Measurements from ENCODE around the gene EEF1G. TPM values are rescaled to one million over a fixed set of nuclear protein-coding genes. Genes with fewer than 3 reads are reported as not detected.
"Not testable (repeated sequence)": the region's sequence is repeated elsewhere in the genome, so short reads cannot be mapped to it uniquely, and the experiment has no call there.

The EEF1G gene
- total RNA-seq, 2 experiments from 2014 or later, result 991 to 999 TPM

GRCh38 chr11:62573006-62573591 lies 592 bp downstream of the EEF1G start:
- DNase-seq, result peak; percentile 39
- ChIA-PET CTCF (interaction anchor here (0.6 to 3.9 kb wide), 15 partner anchors 13 to 289 kb away, joined by 3 to 20 read pairs (median 6); partner anchors contain the start of genes LBHD1, TUT1, UQCC3 and ZBTB3), POLR2A (interaction anchor here (0.5 to 7.8 kb wide), 37 partner anchors 12 to 309 kb away, joined by 3 to 130 read pairs (median 4); partner anchors contain the start of genes AHNAK, B3GAT3, C11orf98 and CSKMT)
- H3K27me3 Mint-ChIP-seq, result no peaks in the 10 kb centered on the region
- peaks cover 79% of the 10 kb centered on the region for H3K36me3 Mint-ChIP-seq (ENCODE audit: low read depth)
- H3K4me3 Mint-ChIP-seq, result peak overlapping the region; percentile 94
- H3K9me3 Mint-ChIP-seq, result no peaks in the 10 kb centered on the region
- peaks cover 62% of the 10 kb centered on the region for H3K4me1 Mint-ChIP-seq
- H3K27ac Mint-ChIP-seq, result peak overlapping the region; percentile 91

DNA sequence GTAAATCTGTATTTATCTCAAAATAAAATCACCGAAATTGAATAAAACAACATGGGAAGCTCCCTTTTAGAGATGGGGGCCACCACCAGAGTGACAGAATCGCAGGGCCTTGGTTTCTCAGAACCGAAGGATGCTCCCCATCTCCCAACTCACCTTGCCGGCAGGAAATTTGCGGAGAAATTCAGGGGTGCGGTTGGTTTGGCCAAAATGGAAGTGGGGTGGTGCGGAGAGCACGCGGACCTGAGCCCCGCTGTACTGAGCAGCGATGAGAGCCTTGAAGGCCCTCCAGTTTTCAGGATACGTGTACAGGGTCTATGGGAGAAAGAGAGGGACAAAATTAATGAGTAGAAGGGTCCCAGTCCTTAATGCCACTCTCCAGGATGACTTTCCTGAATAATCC lies 1.3 kb downstream of the EEF1G start:
- Mint-ChIP-seq H3K4me1 (peaks cover 64% of the 10 kb centered on the region), H3K36me3 (ENCODE audit: low read depth) (peaks cover 76% of the 10 kb centered on the region), H3K4me3 (peak overlapping the region; percentile 94), H3K9me3 (no peaks in the 10 kb centered on the region), H3K27me3 (no peaks in the 10 kb centered on the region), H3K27ac (peak overlapping the region; percentile 91)
- POLR2A ChIA-PET, result interaction anchor here (0.5 to 7.8 kb wide), 13 partner anchors 16 to 303 kb away, joined by 3 to 130 read pairs (median 4); partner anchors contain the start of genes C11orf98, CSKMT, LBHD1 and TUT1
- DNase-seq, result no peak
- CTCF ChIA-PET, result interaction anchor here (0.9 to 3.9 kb wide), 5 partner anchors 15 to 177 kb away, joined by 3 to 20 read pairs (median 6); partner anchors contain the start of gene TUT1

DNA sequence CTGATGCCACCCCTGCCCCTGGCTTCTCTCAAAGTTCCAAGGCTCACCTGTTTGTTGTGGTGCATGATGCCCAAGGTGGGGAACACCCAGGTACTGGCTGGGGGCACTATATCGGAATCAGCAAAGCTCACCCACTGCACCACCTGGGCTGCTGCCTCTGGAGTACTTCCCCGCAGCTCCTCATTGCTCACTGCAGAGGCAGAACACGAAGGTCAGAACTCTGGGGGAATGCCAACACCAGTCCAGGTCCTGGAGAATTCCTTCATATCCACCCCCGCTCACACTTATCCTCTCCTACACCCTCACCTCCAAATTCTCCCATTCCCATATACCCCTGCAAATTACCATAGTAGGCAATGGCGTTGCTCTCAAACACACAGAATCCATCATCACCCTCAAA lies 2.2 kb downstream of the EEF1G start:
- H3K4me1 Mint-ChIP-seq, result peaks cover 70% of the 10 kb centered on the region
- H3K27ac Mint-ChIP-seq, result peak overlapping the region; percentile 91
- CTCF ChIA-PET, result interaction anchor here (0.9 to 2.6 kb wide), 4 partner anchors 11 to 146 kb away, joined by 3 to 13 read pairs (median 7); no protein-coding TSS in a partner anchor
- not testable (repeated sequence) for DNase-seq, H3K27me3 Mint-ChIP-seq, H3K9me3 Mint-ChIP-seq
- H3K4me3 Mint-ChIP-seq, result peak overlapping the region; percentile 94
- POLR2A ChIA-PET, result interaction anchor here (1.8 to 6.8 kb wide), 4 partner anchors 15 to 147 kb away, joined by 5 to 130 read pairs (median 16); partner anchors contain the start of gene TUT1
- H3K36me3 Mint-ChIP-seq (ENCODE audit: low read depth), result peaks cover 77% of the 10 kb centered on the region

DNA sequence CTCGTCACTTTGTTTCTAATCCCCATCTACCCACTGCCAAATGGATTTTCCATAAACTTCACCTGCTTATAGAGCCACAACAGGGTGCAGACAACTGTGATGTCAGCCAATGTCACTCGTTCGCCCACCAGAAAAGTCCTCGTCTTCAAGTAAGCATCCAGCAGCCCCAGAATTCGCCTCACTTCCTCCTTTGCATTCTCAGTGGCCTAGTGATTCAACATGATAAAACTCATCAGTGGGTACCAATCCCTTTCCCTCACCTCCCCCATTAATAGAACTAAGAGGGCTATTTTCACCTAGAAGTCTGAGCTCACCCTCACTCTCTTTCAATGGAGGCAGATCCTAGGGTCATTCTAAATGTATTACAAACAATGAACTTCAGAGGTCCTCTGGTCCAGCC lies 2.8 kb downstream of the EEF1G start:
- not testable (repeated sequence) for H3K9me3 Mint-ChIP-seq, DNase-seq, H3K27me3 Mint-ChIP-seq
- ChIA-PET POLR2A (interaction anchor here (1.1 to 6.8 kb wide), 4 partner anchors 15 to 27 kb away, joined by 3 to 130 read pairs (median 16); partner anchors contain the start of gene TUT1), CTCF (interaction anchor here (0.8 to 2.6 kb wide), 8 partner anchors 10 to 176 kb away, joined by 3 to 13 read pairs (median 4); no protein-coding TSS in a partner anchor)
- H3K36me3 Mint-ChIP-seq (ENCODE audit: low read depth), result peaks cover 79% of the 10 kb centered on the region
- peak overlapping the region; percentile 91 for H3K27ac Mint-ChIP-seq
- peak overlapping the region; percentile 94 for H3K4me3 Mint-ChIP-seq
- peaks cover 76% of the 10 kb centered on the region for H3K4me1 Mint-ChIP-seq

DNA sequence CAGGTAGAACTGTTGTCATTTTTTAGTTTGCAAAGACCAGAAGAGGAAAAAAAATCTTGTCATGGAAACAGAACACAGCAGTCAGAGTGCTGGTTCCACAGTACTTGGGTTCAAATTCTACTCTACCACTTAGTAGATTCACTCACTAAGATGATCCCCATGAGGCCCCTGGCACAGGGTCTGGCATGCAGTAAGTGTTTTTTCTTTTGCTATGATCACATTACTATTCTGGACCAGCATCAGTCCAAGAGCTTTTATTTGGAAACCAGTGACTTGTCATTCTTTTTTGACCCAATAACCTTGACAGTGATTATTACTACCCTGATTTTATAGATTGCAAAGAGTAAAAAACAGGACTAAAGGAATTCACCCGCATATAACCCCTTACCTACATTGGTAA lies 4.1 kb downstream of the EEF1G start:
- Mint-ChIP-seq H3K36me3 (ENCODE audit: low read depth) (peaks cover 84% of the 10 kb centered on the region), H3K4me1 (peaks cover 71% of the 10 kb centered on the region), H3K27ac (peak overlapping the region; percentile 26), H3K27me3 (no peaks in the 10 kb centered on the region), H3K9me3 (no peaks in the 10 kb centered on the region), H3K4me3 (no peak overlapping the region)
- DNase-seq, result no peak
- ChIA-PET POLR2A (interaction anchor here (1.2 to 6.8 kb wide), 5 partner anchors 13 to 184 kb away, joined by 3 to 130 read pairs (median 13); partner anchors contain the start of genes TUT1 and ZBTB3), CTCF (interaction anchor here (0.7 to 2.6 kb wide), 11 partner anchors 9 to 311 kb away, joined by 3 to 13 read pairs (median 5); partner anchors contain the start of genes SLC3A2 and TUT1)

DNA sequence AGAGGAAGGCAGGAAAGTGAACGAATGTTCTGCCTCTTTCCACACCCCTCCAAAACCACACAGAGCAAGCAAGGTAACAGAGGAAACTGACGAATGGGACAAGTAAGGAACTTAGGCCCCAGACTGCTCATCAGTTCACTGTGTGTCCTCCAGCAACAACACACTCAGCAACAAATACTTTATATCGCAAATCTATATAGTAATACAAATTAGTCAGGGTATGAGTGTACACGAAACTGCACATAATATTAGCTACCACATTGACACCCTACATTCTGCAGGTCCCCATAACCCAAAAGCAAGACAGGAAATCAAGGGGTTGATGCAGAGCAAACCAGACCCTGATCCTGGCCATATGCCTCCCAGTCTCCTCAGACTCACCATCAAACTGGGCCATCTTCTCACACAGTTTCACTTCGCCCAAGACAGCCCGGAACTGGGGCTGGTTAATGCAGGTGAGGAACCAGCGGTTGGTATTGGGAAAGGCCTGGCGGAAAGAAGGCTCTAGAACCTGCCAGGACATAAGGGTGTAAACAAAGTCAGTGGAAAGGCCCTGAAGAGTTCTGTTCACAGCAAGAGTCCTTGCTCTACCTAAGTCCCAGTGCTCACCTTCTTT lies 6.6 kb downstream of the EEF1G start:
- H3K4me1 Mint-ChIP-seq, result peaks cover 63% of the 10 kb centered on the region
- H3K27ac Mint-ChIP-seq, result peak overlapping the region; percentile 73
- DNase-seq, result no peak
- no peaks in the 10 kb centered on the region for H3K9me3 Mint-ChIP-seq
- ChIA-PET POLR2A (interaction anchor here (0.9 to 2.1 kb wide), 10 partner anchors 12 to 274 kb away, joined by 3 to 8 read pairs (median 4); partner anchors contain the start of genes C11orf98, CSKMT, LBHD1 and TUT1), CTCF (interaction anchor here (0.8 to 3.3 kb wide), 5 partner anchors 10 to 173 kb away, joined by 3 to 15 read pairs (median 4); no protein-coding TSS in a partner anchor)
- peak overlapping the region; percentile 9 for H3K4me3 Mint-ChIP-seq
- H3K36me3 Mint-ChIP-seq (ENCODE audit: low read depth), result peaks cover 78% of the 10 kb centered on the region
- H3K27me3 Mint-ChIP-seq, result no peaks in the 10 kb centered on the region

DNA sequence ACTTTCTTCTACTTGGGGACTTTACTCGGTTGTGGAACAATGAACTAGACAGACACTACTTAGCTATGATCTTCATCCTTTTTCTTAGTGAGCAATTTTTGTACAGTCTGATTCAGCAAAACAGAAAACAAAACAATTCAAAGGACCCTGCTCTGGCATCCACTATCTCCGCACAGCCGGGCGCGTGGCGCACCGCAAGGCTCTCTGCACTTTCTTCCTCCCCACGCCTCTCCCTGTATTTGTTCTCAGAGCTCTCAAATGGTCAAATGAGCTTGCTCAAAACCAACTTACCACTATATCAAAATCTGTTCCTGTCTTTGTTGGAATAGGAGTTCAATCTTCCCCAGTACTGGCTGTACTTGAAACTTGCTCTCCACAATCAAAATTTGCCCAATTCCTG lies 7.4 kb downstream of the EEF1G start:
- peaks cover 58% of the 10 kb centered on the region for H3K4me1 Mint-ChIP-seq
- no peak for DNase-seq
- no peak overlapping the region for H3K4me3 Mint-ChIP-seq
- ChIA-PET POLR2A (interaction anchor here (0.6 to 2.1 kb wide), 9 partner anchors 9 to 275 kb away, joined by 3 to 6 read pairs (median 4); partner anchors contain the start of genes C11orf98, CSKMT, LBHD1 and TUT1), CTCF (interaction anchor here (0.8 to 3.3 kb wide), 5 partner anchors 9 to 172 kb away, joined by 3 to 15 read pairs (median 4); no protein-coding TSS in a partner anchor)
- no peaks in the 10 kb centered on the region for H3K27me3 Mint-ChIP-seq
- peak overlapping the region; percentile 73 for H3K27ac Mint-ChIP-seq
- H3K36me3 Mint-ChIP-seq (ENCODE audit: low read depth), result peaks cover 75% of the 10 kb centered on the region
- H3K9me3 Mint-ChIP-seq, result no peaks in the 10 kb centered on the region

DNA sequence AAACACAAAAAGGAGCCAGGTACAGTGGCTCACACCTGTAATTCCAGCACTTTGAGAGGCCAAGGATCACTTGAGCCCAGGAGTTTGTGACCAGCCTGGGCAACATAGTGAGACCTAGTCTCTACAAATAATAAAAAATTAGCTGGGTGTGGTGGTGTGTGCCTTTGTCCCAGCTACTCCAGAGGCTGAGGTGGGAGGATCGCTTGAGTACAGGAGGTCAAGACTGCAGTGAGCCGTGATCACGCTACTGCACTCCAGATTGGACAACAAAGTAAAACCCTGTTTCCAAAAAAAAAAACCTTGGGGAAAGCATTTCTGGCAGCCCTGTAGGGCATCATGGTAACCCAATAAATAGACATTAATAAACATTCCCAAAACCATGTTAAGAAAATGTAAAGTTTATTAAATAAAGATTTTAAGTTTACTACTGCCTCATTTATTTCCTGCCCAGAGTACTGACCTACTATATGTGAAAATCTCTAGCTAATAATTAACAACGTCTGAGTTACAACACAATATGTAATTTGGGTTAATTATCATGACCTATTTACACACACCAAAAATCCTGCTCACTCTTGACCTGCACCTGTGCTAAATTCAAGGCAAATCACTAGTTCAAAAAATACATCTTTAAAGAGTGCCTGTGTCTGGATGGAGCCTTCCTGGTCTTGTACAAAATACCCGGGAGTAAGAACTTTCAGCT lies 8.4 kb downstream of the EEF1G start:
- Mint-ChIP-seq H3K4me3 (no peak overlapping the region), H3K27ac (peak overlapping the region; percentile 73), H3K27me3 (no peaks in the 10 kb centered on the region), H3K9me3 (no peaks in the 10 kb centered on the region), H3K36me3 (ENCODE audit: low read depth) (peaks cover 75% of the 10 kb centered on the region), H3K4me1 (peaks cover 60% of the 10 kb centered on the region)
- POLR2A ChIA-PET, result interaction anchor here (1.0 to 1.4 kb wide), 2 partner anchors 10 to 18 kb away, joined by 3 to 5 read pairs; partner anchors contain the start of gene AHNAK
- no peak for DNase-seq
- CTCF ChIA-PET, result interaction anchor here (1.4 to 3.3 kb wide), 3 partner anchors 23 to 171 kb away, joined by 3 to 15 read pairs (median 10); no protein-coding TSS in a partner anchor

GRCh38 chr11:62561677-62562230 lies 11.9 kb downstream of the EEF1G start:
- H3K4me1 Mint-ChIP-seq, result peaks cover 71% of the 10 kb centered on the region
- POLR2A ChIA-PET, result interaction anchor here (0.9 to 10.8 kb wide), 4 partner anchors 20 to 320 kb away, joined by 3 to 364 read pairs (median 20); partner anchors contain the start of gene AHNAK
- H3K27me3 Mint-ChIP-seq, DNase-seq, H3K4me3 Mint-ChIP-seq, H3K9me3 Mint-ChIP-seq: not testable (repeated sequence)
- CTCF ChIA-PET, result interaction anchor here (1.0 to 11.6 kb wide), 6 partner anchors 12 to 162 kb away, joined by 3 to 268 read pairs (median 14); partner anchors contain the start of genes AHNAK, EEF1G and TUT1
- peaks cover 67% of the 10 kb centered on the region for H3K36me3 Mint-ChIP-seq (ENCODE audit: low read depth)
- peak overlapping the region; percentile 53 for H3K27ac Mint-ChIP-seq

DNA sequence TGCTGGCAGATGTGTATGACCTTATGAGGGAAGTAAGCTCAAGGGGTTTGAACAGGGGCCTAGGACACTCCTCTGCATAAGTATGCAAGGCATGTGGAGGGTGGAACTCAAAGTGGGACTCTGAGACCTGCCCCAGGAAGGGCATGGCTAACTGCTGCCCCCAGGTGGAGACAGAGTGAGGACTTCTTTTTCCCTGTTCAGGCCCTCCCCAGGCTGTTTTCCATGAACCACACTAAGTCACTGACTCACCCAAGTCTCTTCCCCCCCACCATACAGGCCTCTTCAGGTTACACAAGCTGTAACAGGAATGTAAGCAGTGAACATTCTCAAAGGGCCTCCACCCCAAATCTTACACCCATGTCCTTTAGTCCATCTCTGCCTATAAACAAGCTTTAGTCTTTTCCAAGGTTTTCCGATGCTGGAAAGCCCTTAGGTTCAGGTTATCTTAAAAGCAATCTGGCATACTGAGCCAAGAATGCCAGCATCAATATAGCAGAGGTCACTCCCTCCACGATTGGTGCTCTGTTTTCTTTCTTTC lies 13.1 kb downstream of the EEF1G start:
- peaks cover 56% of the 10 kb centered on the region for H3K36me3 Mint-ChIP-seq (ENCODE audit: low read depth)
- peak overlapping the region; percentile 99 for H3K27ac Mint-ChIP-seq
- DNase-seq, result peak; percentile 84
- H3K4me3 Mint-ChIP-seq, result no peak overlapping the region
- no peaks in the 10 kb centered on the region for H3K27me3 Mint-ChIP-seq
- POLR2A ChIA-PET, result interaction anchor here (0.7 to 10.8 kb wide), 11 partner anchors 9 to 321 kb away, joined by 3 to 364 read pairs (median 4); partner anchors contain the start of genes AHNAK, C11orf98, EEF1G and HNRNPUL2
- peaks cover 71% of the 10 kb centered on the region for H3K4me1 Mint-ChIP-seq
- CTCF ChIA-PET, result interaction anchor here (0.6 to 11.6 kb wide), 18 partner anchors 10 to 296 kb away, joined by 3 to 268 read pairs (median 6); partner anchors contain the start of genes AHNAK, EEF1G, HNRNPUL2 and TUT1
- no peaks in the 10 kb centered on the region for H3K9me3 Mint-ChIP-seq

DNA sequence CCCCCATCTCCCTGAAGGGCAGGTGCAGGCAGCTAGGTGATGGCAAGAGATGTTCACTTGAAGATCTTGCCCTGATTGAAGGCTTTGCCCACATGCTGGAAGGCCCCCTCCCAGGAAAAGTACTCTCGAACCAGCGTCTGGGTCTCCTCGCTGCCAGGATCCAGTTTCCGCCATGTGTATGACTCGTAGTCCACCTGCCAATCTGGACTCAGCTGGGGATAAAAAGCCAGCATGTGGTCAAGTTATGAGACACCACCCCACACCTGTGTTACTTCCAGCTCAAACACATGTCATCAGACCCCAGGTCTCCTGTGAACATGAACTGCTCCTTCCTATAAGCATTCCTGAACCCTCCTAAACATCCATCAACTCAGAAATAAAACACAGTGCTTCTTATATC lies 14.1 kb downstream of the EEF1G start:
- POLR2A ChIA-PET, result interaction anchor here (1.0 to 10.8 kb wide), 10 partner anchors 8 to 322 kb away, joined by 3 to 364 read pairs (median 8); partner anchors contain the start of genes AHNAK, EEF1G, HNRNPUL2 and TUT1
- H3K27me3 Mint-ChIP-seq, H3K9me3 Mint-ChIP-seq, DNase-seq: not testable (repeated sequence)
- Mint-ChIP-seq H3K36me3 (ENCODE audit: low read depth) (peaks cover 46% of the 10 kb centered on the region), H3K4me3 (peak overlapping the region; percentile 45), H3K27ac (peak overlapping the region; percentile 99), H3K4me1 (peaks cover 78% of the 10 kb centered on the region)
- CTCF ChIA-PET, result interaction anchor here (0.8 to 11.6 kb wide), 18 partner anchors 9 to 322 kb away, joined by 3 to 268 read pairs (median 6); partner anchors contain the start of genes AHNAK, EEF1G, HNRNPUL2 and SLC3A2
